ENCODE results near the gene SLC23A3.

Gene SLC23A3

GRCh38 chr2:219175928-219176817, 6.3 kb upstream of the SLC23A3 start:
- no peak for DNase-seq (ENCODE audit: low read depth)

- no peak for DNase-seq (ENCODE audit: low read depth)
These were observed 5.7 kb upstream of the SLC23A3 start for GRCh38 chr2:219175486-219175885.

DNA sequence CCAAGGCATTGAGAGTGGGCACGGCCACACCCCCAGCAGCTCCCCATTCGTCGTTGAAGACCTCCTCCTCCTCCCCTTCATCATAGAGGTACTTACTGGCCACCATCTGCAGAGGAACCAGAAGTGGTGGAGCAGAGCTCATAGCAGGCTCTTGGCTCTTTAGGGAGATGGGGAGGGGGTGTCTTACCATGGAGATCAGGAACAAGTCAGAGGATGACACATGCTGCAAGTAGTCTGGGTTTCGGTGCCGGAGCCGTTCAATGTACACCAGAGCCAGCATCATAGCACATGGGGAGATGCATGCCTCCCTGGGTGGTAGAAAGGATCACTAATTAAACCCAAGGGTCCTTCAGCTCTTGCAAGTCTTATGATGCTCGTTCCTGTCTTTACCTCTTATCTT, 5.0 kb upstream of the SLC23A3 start:
- DNase-seq (ENCODE audit: low read depth), result no peak

GRCh38 chr2:219174146-219174545, 4.3 kb upstream of the SLC23A3 start:
- DNase-seq (ENCODE audit: low read depth), result no peak

- DNase-seq (ENCODE audit: low read depth), result no peak
These were observed 3.3 kb upstream of the SLC23A3 start for GRCh38 chr2:219173176-219173575.

DNA sequence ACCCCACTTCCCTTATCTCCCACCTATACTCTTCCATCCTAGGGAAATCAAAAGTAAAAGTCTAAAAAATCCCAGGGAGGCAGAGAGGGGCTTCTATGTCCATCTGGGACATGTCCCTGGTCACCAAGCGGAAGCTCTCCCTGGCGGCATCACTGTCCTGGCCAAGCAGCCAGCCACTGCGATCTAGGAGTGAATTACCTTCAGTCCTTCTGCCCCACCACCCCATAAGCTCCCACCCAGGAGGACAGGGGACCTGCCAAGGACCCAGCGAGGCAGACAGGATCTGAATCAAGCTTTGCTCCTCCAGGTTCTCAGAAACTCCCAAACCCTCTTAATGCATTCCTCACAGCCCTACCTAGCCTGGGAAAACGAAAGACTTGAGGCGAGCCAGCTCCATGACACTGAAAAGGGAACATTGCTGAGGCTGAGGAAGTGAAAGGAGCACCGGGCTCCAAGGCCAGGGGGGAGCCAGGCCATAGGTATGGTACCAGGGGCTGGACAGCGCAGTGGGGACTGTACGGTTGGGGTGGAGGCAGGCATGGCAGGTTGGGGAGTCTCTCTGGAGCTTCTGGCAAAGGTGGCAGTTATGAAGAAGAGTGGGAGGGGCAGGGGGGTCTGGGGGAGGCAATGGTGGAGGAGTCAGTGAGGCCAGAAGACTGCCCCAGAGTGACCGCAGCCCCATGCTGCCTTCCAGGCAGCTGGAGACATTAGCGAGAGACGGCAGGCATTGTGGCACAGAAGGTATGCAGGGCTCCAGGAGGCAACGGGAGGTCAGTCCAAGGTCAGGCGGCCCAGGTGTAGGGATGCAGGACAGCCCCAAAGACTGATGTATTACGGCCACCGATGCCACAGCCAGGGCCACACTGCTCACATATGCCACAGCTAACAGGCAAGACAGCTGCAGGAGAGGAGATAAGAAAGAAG, 2.7 kb upstream of the SLC23A3 start:
- no peak for DNase-seq (ENCODE audit: low read depth)

DNA sequence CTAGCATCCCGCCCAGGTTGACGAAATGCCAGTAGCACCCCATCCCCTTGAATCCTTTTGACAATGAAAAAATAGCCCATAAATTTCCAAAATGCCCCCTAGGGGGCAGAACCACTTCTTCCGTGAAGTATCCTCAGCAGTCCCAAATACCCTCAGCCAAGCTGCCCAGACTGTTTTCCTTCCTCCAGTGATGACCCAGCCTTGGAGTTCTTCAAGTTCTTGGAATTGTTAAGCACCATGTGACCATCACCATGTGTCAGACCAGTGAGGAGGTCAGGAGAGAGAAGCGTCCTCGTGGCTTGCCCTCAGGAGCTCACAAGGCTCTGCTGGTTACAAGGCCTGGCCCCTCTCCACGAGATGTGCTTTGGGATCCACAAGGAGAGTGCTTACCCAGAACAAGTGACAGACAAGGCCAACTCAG, 1.4 kb upstream of the SLC23A3 start:
- no peak for DNase-seq (ENCODE audit: low read depth)

GRCh38 chr2:219168932-219169331, 897 bp downstream of the SLC23A3 start:
- DNase-seq (ENCODE audit: low read depth), result no peak

DNA sequence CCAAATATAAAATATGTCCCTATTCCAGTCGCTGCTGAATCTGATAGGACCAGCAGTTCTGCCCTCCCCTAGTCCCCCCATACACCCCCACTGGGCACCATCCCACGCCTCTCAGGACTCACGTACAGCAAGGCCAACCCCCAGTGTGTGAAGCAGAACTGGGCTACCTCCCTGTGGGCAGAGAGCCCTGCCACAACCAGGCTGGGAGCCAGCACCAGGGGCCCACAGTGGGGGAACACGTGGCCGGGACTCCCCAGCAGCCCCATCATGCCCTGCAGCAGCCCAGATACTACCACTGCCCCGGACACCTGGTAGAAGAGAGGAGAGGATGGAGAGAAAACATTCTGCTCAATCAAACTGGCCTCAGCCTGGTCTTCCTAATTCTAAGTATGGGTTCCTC, 1.3 kb downstream of the SLC23A3 start:
- no peak for DNase-seq (ENCODE audit: low read depth)

- DNase-seq (ENCODE audit: low read depth), result no peak
These were observed 1.8 kb downstream of the SLC23A3 start for GRCh38 chr2:219167997-219168396.

DNA sequence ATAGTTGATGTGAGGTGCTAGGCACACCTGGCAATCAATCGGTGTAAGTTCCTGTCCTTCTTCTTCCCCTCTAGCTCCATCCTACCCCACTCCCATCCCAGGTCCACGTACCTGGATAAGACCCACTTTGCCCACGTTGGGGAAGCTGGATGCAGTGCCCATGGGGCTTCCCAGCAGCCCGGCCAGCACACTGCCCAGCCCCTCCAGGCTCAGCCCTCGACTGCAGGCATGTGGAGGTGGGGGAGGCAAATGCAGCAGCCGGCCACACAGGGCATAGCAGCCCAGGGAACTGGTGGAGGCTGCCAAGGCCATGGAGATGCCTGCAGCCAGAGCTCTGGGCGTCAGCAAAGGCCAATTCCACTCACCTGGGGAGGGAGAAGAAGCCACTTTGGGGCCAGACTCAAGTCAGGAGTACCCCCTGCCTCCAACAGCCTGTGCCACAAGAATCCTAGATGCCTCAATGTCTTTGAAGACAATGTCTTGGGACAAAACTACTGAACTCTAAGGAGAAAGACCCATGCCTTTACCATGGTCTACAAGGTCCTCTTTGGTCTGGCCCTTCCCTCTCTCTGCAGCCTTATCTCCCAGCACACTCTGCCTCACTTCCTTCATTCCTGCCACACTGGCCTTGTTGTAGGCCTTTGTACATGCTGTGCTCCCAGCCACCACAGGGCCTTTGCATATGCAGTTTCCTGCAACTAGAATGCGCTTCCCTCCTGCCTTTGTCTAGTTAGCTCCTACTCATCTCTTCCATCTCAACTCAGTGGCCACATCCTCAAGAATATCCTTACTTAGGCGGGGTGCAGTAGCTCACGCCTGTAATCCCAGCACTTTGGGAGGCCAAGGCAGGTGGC, 4.5 kb downstream of the SLC23A3 start:
- DNase-seq (ENCODE audit: low read depth), result no peak

- DNase-seq (ENCODE audit: low read depth), result no peak
These were observed 6.7 kb downstream of the SLC23A3 start for GRCh38 chr2:219163156-219163555.

GRCh38 chr2:219161097-219161496, 8.7 kb downstream of the SLC23A3 start:
- DNase-seq (ENCODE audit: low read depth), result no peak

DNA sequence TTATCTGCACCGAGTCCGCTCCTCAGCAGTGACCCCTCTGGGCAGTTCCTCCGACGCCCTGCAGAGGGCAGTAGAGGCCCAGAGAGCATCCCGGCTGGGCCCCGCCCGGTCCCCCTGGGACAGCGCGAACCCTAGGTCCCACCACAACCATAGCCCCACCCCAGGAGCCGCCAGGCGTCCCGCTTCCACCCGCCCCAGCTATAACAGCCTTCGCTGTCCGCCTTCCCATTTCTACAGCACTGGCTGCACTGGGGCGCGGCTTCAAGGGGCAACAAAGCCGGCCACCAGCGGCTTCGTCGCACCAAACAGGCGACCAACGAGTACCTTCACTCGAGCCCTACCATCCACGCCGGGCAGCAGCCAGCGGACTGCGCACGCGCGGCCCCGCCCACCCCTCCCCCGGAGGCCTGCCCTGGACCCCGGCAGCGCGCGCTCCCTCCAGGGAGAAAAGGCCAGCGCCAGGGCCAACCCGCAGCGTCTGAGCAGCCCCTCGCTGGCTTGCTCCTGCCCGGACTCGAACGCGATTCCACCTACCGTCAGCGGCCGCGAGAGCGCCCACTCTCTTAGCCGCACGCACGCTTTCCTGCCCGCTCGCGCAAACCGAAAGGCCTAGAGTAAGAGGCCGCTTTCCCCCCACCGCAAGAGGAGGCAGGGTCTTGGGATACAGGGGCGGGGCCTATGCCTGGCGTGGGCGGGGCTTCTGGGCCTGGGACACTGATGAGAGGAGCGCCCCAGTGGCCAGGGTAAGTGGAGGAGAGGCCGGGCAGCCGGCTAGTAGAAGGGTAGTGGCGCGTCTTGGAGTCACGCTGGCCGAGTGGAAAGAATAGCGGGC, 9.4 kb downstream of the SLC23A3 start, which contains the start of gene NHEJ1:
NHEJ1 (minus strand) TSS at position 630 of the 832 bp plus-strand sequence. CDS start 2,453 bp downstream, outside the sequence.
- DNase-seq (ENCODE audit: low read depth), result no peak

GRCh38 chr2:219159771-219160185, 10.1 kb downstream of the SLC23A3 start:
- no peak for DNase-seq (ENCODE audit: low read depth)

DNA sequence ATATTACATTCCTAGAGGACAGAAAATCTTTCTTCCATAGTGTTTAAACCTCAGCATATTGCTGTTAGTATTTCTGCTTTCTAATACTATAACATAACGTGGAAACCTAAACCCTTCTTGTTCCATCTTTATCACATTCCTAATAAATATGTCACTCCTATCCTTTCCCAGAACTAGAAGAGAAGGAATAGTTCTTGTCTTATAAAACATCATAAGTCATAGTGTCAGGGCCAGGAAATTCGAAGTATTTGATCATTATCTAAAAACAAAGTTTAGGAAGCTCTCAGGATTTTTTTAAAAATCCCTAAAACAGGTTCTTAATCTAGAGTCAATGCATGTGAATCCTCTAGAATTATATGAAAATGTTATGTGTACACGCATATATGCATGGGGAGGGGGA, 11.2 kb downstream of the SLC23A3 start:
- DNase-seq (ENCODE audit: low read depth), result no peak

DNA sequence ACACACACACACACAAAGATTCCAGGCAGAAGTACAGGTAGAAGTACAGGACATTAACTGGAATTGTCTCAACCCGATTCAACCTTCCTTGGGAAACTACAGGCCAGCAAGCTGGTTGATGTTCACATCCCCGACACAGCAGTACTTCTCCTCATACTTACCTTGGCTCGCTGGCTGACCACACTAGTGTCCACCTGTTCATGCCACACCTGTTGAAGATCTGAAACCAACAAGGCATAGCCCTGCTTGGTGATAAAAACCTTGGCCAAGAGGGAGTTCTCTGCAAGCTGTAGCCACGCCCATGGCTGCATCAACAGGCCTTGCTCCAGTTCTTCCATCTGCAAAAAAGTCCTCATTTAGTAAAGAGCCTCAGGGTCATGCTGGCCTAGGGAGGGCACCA, 11.8 kb downstream of the SLC23A3 start:
- no peak for DNase-seq (ENCODE audit: low read depth)

DNA sequence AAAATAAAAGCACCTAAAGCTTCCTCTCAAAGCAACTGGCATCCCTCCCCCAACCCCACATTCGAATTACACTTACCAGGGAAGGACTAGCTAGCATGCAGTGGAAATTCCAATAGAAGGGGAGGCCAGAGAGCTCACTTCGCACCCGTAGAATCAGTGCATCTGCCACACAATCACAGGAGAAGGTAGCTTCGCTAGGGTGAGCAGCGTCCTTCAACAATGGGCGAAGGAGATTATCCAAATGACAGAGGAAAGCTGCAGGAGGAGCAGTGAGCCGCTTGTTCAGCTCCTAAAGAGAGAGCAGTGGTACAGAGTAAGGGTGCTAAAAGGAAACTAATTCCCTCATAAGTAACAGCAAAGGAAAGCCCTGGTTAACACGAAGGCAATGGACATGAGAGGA, 12.4 kb downstream of the SLC23A3 start:
- DNase-seq (ENCODE audit: low read depth), result no peak

DNA sequence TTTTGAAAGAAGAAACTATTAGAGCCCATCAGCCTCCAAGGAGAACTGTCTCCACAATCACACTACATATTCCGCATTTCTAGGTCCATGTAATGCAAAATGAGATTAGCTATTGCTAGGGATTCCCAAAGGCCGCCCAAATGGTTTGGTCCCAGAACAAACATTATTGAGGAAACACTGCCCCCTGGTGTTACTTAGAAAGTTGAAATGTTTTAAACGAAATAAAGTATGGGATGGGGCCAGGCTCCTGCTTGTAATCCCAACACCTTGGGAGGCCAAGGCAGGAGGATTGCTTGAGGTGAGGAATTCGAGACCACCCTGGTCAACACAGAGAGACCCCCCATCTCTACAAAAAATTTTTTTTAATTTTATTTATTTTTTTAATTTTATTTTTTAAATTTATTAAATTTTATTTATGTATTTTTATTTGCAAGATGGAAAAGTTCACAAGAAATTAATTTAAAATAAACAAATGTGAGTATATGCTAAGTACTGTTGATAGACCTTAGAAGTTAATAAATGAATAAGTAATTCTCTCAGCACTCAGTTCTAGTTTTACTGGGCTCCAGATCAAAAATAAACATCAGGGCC, 14.7 kb downstream of the SLC23A3 start:
- DNase-seq (ENCODE audit: low read depth), result no peak

- DNase-seq (ENCODE audit: low read depth), result no peak
These were observed 20.2 kb downstream of the SLC23A3 start for GRCh38 chr2:219149667-219150066.

All from HS-27A (cell line).